GM23248 (cell line): ENCODE results near the gene CD19. TPM values are rescaled to one million over a fixed set of nuclear protein-coding genes. Genes with fewer than 3 reads are reported as not detected.

Experiments used
- DNase-seq: peaks from one replicate; pipeline ENCODE4 v3.0.0-alpha.2; 2015
- H2AFZ ChIP-seq: fragments of 200-600 bp; sonication (generic); 2 replicates; pipeline ENCODE4 v1.6.1; 2016; ENCODE audit warnings: antibody characterized with exemption
- H3F3A ChIP-seq: fragments of 200-600 bp; sonication (generic); 2 replicates; pipeline ENCODE4 v1.6.1; 2016; ENCODE audit warnings: mild to moderate bottlenecking, antibody characterized with exemption, mixed run types; ENCODE audit not compliant: insufficient read depth
- H3K27ac ChIP-seq: fragments of 200-600 bp; sonication (generic); 2 replicates; pipeline ENCODE4 v1.5.1; 2016; ENCODE audit warnings: mild to moderate bottlenecking
- H3K27me3 ChIP-seq: fragments of 200-600 bp; sonication (generic); replicated peaks from 2 replicates; pipeline ENCODE4 v1.6.1; 2016; ENCODE audit warnings: mild to moderate bottlenecking; ENCODE audit not compliant: insufficient read depth
- H3K36me3 ChIP-seq: fragments of 200-600 bp; sonication (generic); 2 replicates; pipeline ENCODE4 v1.6.1; 2016; ENCODE audit warnings: low read depth, mild to moderate bottlenecking
- H3K4me1 ChIP-seq: fragments of 200-600 bp; sonication (generic); 2 replicates; pipeline ENCODE4 v1.6.1; 2016; ENCODE audit warnings: mild to moderate bottlenecking; ENCODE audit not compliant: insufficient read depth
- H3K4me2 ChIP-seq: fragments of 200-600 bp; sonication (generic); one replicate; pipeline ENCODE4 v1.6.1; 2016; ENCODE audit warnings: mild to moderate bottlenecking; ENCODE audit not compliant: unreplicated experiment
- H3K4me3 ChIP-seq: fragments of 200-600 bp; sonication (generic); 2 replicates; pipeline ENCODE4 v1.5.1; 2016; ENCODE audit warnings: mild to moderate bottlenecking
- H3K79me2 ChIP-seq: fragments of 200-600 bp; sonication (generic); 2 replicates; pipeline ENCODE4 v1.6.1; 2016; ENCODE audit warnings: mild to moderate bottlenecking; ENCODE audit not compliant: insufficient read depth
- H3K9ac ChIP-seq: fragments of 200-600 bp; sonication (generic); 2 replicates; pipeline ENCODE4 v1.6.1; 2016; ENCODE audit warnings: mild to moderate bottlenecking
- H3K9me2 ChIP-seq: fragments of 200-600 bp; sonication (generic); 2 replicates; pipeline ENCODE4 v1.6.1; 2016; ENCODE audit warnings: mixed run types, mild to moderate bottlenecking, moderate library complexity; ENCODE audit not compliant: insufficient read depth
- H3K9me3 ChIP-seq: fragments of 200-600 bp; sonication (generic); one replicate; pipeline ENCODE4 v1.6.1; 2017; ENCODE audit warnings: low read depth
- H4K20me1 ChIP-seq: fragments of 200-600 bp; sonication (generic); 2 replicates; pipeline ENCODE4 v1.6.0; 2016; ENCODE audit not compliant: insufficient read depth
- EZH2 ChIP-seq: fragments of 200-600 bp; sonication (generic); IDR thresholded peaks from 2 replicates; pipeline ENCODE4 v1.6.1; 2018; ENCODE audit warnings: antibody characterized with exemption, mild to moderate bottlenecking; ENCODE audit not compliant: insufficient read depth, poor library complexity, severe bottlenecking
- EZH2phosphoT487 ChIP-seq: fragments of 200-600 bp; sonication (generic); IDR thresholded peaks from 2 replicates; pipeline ENCODE4 v1.6.1; 2018; ENCODE audit warnings: antibody characterized with exemption, moderate library complexity, mild to moderate bottlenecking, low read depth; ENCODE audit not compliant: insufficient read depth
- WGBS, 2 experiments: methylation state at CpG; one replicate each; pipeline ENCODE4 v1.1.6; 2015 to 2017; ENCODE audit warnings: low lambda C conversion rate in 2 of 2, low coverage in 1 of 2; ENCODE audit errors: missing lambda C conversion rate in 2 of 2; 5-methylcytosine and 5-hydroxymethylcytosine counted together
- in situ Hi-C: fragments of 300-500 bp; cut with MboI; formaldehyde crosslinking; loops from 2 replicates; pipeline ENCODE4 v1.15.0; 2020
- polyA plus RNA-seq: library from polyadenylated mRNA; unstranded; fragments of >200 nt; fragmentation: Nextera tagmentation; extraction: Ambion mirVana; gene quantifications from 2 replicates; pipeline ENCODE4 v1.2.1, GENCODE V29; 2016
- total RNA-seq: library from RNA; depleted of rRNA; stranded (reverse); fragments of >200 nt; shearing (Covaris generic); gene quantifications from 2 replicates; pipeline ENCODE4 v1.2.3, GENCODE V29; 2014; rRNA removed

CD19 gene
- not detected in 2 replicates for total RNA-seq
- not detected in 2 replicates for polyA plus RNA-seq

- Histone ChIP-seq H4K20me1 (no peaks in the 10 kb centered on the region), H3K79me2 (no peaks in the 10 kb centered on the region), H3K27ac (no peak within 1 kb of the TSS), H3K9me3 (no peaks in the 10 kb centered on the region), H3K4me3 (no peak within 1 kb of the TSS), H2AFZ (no peak within 1 kb of the TSS), H3K36me3 (no peaks in the 10 kb centered on the region), H3K4me2 (no peak within 1 kb of the TSS), H3K9me2 (no peaks in the 10 kb centered on the region), H3K4me1 (no peaks in the 10 kb centered on the region), H3K9ac (no peak within 1 kb of the TSS), H3K27me3 (no peaks in the 10 kb centered on the region), H3F3A (no peaks in the 10 kb centered on the region)
- WGBS, 2 experiments = 83 to 96% methylated on average over 10 of the region's 10 CpGs
- DNase-seq = no peak
- TF ChIP-seq EZH2phosphoT487 = no peak
- TF ChIP-seq EZH2 = no peak
- in situ Hi-C loops = loop anchor here (25.0 kb wide), 1 partner anchor 395 kb away; the partner anchor contains the start of gene NUPR1
These were observed at the start of gene CD19 for GRCh38 chr16:28931801-28932225. Gene CD19 (plus strand): TSS chr16:28931971. CDS start chr16:28932001, 30 bp downstream.

GRCh38 chr16:28882551-28883160 lies 49.1 kb upstream of the CD19 start:
- H3K79me2 ChIP-seq = no peaks in the 10 kb centered on the region
- H2AFZ ChIP-seq = no peak overlapping the region
- no peaks in the 10 kb centered on the region for H3K9me2 ChIP-seq
- no peak overlapping the region for H3K4me2 ChIP-seq
- H3K4me1 ChIP-seq = peaks cover 4% of the 10 kb centered on the region; the same call in 1 of the 2 replicates
- no peaks in the 10 kb centered on the region for H3K27me3 ChIP-seq
- DNase-seq = no peak
- no peaks in the 10 kb centered on the region for H3F3A ChIP-seq
- WGBS, 2 experiments = 32 to 37% methylated on average over 17 to 21 of the region's 24 CpGs
- no peak overlapping the region for H3K4me3 ChIP-seq
- H3K36me3 ChIP-seq = no peaks in the 10 kb centered on the region
- H3K9me3 ChIP-seq = no peaks in the 10 kb centered on the region
- TF ChIP-seq EZH2phosphoT487 (no peak), EZH2 (no peak)
- H4K20me1 ChIP-seq = no peaks in the 10 kb centered on the region
- in situ Hi-C loops = no loop called here
- no peak overlapping the region for H3K27ac ChIP-seq
- no peak overlapping the region for H3K9ac ChIP-seq

GRCh38 chr16:28883221-28883996 lies 48.4 kb upstream of the CD19 start:
- TF ChIP-seq EZH2phosphoT487 (no peak), EZH2 (no peak)
- in situ Hi-C loops = no loop called here
- Histone ChIP-seq H3K27me3 (no peaks in the 10 kb centered on the region), H2AFZ (no peak overlapping the region), H3K79me2 (no peaks in the 10 kb centered on the region), H3K36me3 (no peaks in the 10 kb centered on the region), H3K4me3 (no peak overlapping the region), H3K9me3 (no peaks in the 10 kb centered on the region), H3K9me2 (no peaks in the 10 kb centered on the region), H3K4me1 (peaks cover 4% of the 10 kb centered on the region; the same call in 1 of the 2 replicates), H3F3A (no peaks in the 10 kb centered on the region), H3K9ac (no peak overlapping the region), H3K4me2 (no peak overlapping the region), H4K20me1 (no peaks in the 10 kb centered on the region), H3K27ac (no peak overlapping the region)
- 50 to 51% methylated on average over 25 of the region's 25 CpGs for WGBS, 2 experiments
- DNase-seq = no peak

GRCh38 chr16:28884045-28884444 lies 47.7 kb upstream of the CD19 start:
- no peaks in the 10 kb centered on the region for H3K9me2 ChIP-seq
- peaks cover 3% of the 10 kb centered on the region; the same call in 1 of the 2 replicates for H3K4me1 ChIP-seq
- no peak overlapping the region for H2AFZ ChIP-seq
- in situ Hi-C loops = no loop called here
- H3K4me3 ChIP-seq = no peak overlapping the region
- H4K20me1 ChIP-seq = no peaks in the 10 kb centered on the region
- TF ChIP-seq EZH2phosphoT487 (no peak), EZH2 (no peak)
- H3K9ac ChIP-seq = no peak overlapping the region
- H3K79me2 ChIP-seq = no peaks in the 10 kb centered on the region
- no peaks in the 10 kb centered on the region for H3K27me3 ChIP-seq
- H3K36me3 ChIP-seq = no peaks in the 10 kb centered on the region
- H3K4me2 ChIP-seq = no peak overlapping the region
- WGBS, 2 experiments = 96 to 97% methylated on average over 6 of the region's 6 CpGs
- H3K9me3 ChIP-seq = no peaks in the 10 kb centered on the region
- H3F3A ChIP-seq = no peaks in the 10 kb centered on the region
- H3K27ac ChIP-seq = no peak overlapping the region
- DNase-seq = no peak
